ENCODE results near the gene SLC6A4.

Gene SLC6A4

GRCh38 chr17:30248786-30249185 is 13.3 kb upstream of the SLC6A4 start:
- TF ChIP-seq CTCF (IDR thresholded peaks at IDR 0.05; ENCODE audit: low read depth, low read length) = no peak
- DNase-seq (ENCODE audit: extremely low read depth, low read depth) = no peak

- no peak for DNase-seq (ENCODE audit: extremely low read depth, low read depth)
- no peak for TF ChIP-seq CTCF (IDR thresholded peaks at IDR 0.05; ENCODE audit: low read depth, low read length)
Measured at GRCh38 chr17:30246460-30246859, 11.0 kb upstream of the SLC6A4 start.

GRCh38 chr17:30244853-30245385 is 9.4 kb upstream of the SLC6A4 start:
- no peak for DNase-seq (ENCODE audit: extremely low read depth, low read depth)
- no peak for TF ChIP-seq CTCF (IDR thresholded peaks at IDR 0.05; ENCODE audit: low read depth, low read length)

GRCh38 chr17:30243568-30243967 is 8.1 kb upstream of the SLC6A4 start:
- DNase-seq (ENCODE audit: extremely low read depth, low read depth) = no peak
- no peak for TF ChIP-seq CTCF (IDR thresholded peaks at IDR 0.05; ENCODE audit: low read depth, low read length)

- no peak for DNase-seq (ENCODE audit: extremely low read depth, low read depth)
- TF ChIP-seq CTCF (IDR thresholded peaks at IDR 0.05; ENCODE audit: low read depth, low read length) = no peak
Measured at GRCh38 chr17:30243002-30243401, 7.5 kb upstream of the SLC6A4 start.

GRCh38 chr17:30241051-30241450 is 5.6 kb upstream of the SLC6A4 start:
- no peak for DNase-seq (ENCODE audit: extremely low read depth, low read depth)
- no peak for TF ChIP-seq CTCF (IDR thresholded peaks at IDR 0.05; ENCODE audit: low read depth, low read length)

GRCh38 chr17:30240177-30240576 is 4.7 kb upstream of the SLC6A4 start:
- TF ChIP-seq CTCF (IDR thresholded peaks at IDR 0.05; ENCODE audit: low read depth, low read length) = no peak
- no peak for DNase-seq (ENCODE audit: extremely low read depth, low read depth)

All from AG09319 (cell line).